ENCODE data around the gene SLC7A1. TPM values are rescaled to one million over a fixed set of nuclear protein-coding genes. Genes with fewer than 3 reads are reported as not detected.

SLC7A1 gene
- polyA plus RNA-seq, 4 donors: 3.2 to 34.6 (median 7.5) TPM

- Histone ChIP-seq H3K27me3 (ENCODE audit: control insufficient read depth in 3 of 3, insufficient read depth in 3 of 3, low read length in 3 of 3) (no peaks in the 10 kb centered on the region), H3K36me3 (ENCODE audit: control insufficient read depth in 3 of 3, insufficient read depth in 2 of 3, low read depth in 1 of 3, low read length in 3 of 3) (peaks cover 2 to 68% (median 5%) of the 10 kb centered on the region in 3 donors), H3K27ac (ENCODE audit: low read depth in 1 of 3, low read length in 2 of 3) (no peak overlapping the region), H3K4me1 (ENCODE audit: control insufficient read depth in 3 of 3, insufficient read depth in 2 of 3, low read depth in 1 of 3, low read length in 2 of 3) (no peaks in the 10 kb centered on the region), H3K4me3 (ENCODE audit: low read depth in 1 of 3, low read length in 3 of 3) (no peak overlapping the region), H3K9me3 (ENCODE audit: control insufficient read depth in 2 of 2, insufficient read depth in 1 of 2, low read depth in 1 of 2, low read length in 1 of 2) (no peaks in the 10 kb centered on the region)
- 91 to 94% (median 94%) methylated on average over 16 of the region's 16 CpGs for WGBS, 3 donors
- DNase-seq (no peak), FAIRE-seq (no peak)
Observed at GRCh38 chr13:29522044-29522685, 73.3 kb downstream of the SLC7A1 start.

GRCh38 chr13:29521336-29521735 lies 74.2 kb downstream of the SLC7A1 start:
- Histone ChIP-seq H3K4me3 (ENCODE audit: low read depth in 1 of 3, low read length in 3 of 3) (no peak overlapping the region), H3K36me3 (ENCODE audit: control insufficient read depth in 3 of 3, insufficient read depth in 2 of 3, low read depth in 1 of 3, low read length in 3 of 3) (peaks cover 2 to 70% (median 5%) of the 10 kb centered on the region in 3 donors), H3K27me3 (ENCODE audit: control insufficient read depth in 3 of 3, insufficient read depth in 3 of 3, low read length in 3 of 3) (no peaks in the 10 kb centered on the region), H3K9me3 (ENCODE audit: control insufficient read depth in 2 of 2, insufficient read depth in 1 of 2, low read depth in 1 of 2, low read length in 1 of 2) (no peaks in the 10 kb centered on the region), H3K4me1 (ENCODE audit: control insufficient read depth in 3 of 3, insufficient read depth in 2 of 3, low read depth in 1 of 3, low read length in 2 of 3) (no peaks in the 10 kb centered on the region), H3K27ac (ENCODE audit: low read depth in 1 of 3, low read length in 2 of 3) (no peak overlapping the region)
- no peak for DNase-seq
- 96 to 97% (median 96%) methylated on average over 14 of the region's 14 CpGs for WGBS, 3 donors
- no peak for FAIRE-seq

GRCh38 chr13:29520671-29521070 lies 74.8 kb downstream of the SLC7A1 start:
- no peak overlapping the region for H3K4me3 ChIP-seq (ENCODE audit: low read depth in 1 of 3, low read length in 3 of 3)
- FAIRE-seq (no peak), DNase-seq (no peak)
- H3K9me3 ChIP-seq (ENCODE audit: control insufficient read depth in 2 of 2, insufficient read depth in 1 of 2, low read depth in 1 of 2, low read length in 1 of 2): no peaks in the 10 kb centered on the region
- WGBS, 3 donors: 83 to 95% (median 94%) methylated on average over 4 of the region's 4 CpGs
- H3K27ac ChIP-seq (ENCODE audit: low read depth in 1 of 3, low read length in 2 of 3): no peak overlapping the region
- peaks cover 2 to 70% (median 5%) of the 10 kb centered on the region in 3 donors for H3K36me3 ChIP-seq (ENCODE audit: control insufficient read depth in 3 of 3, insufficient read depth in 2 of 3, low read depth in 1 of 3, low read length in 3 of 3)
- H3K4me1 ChIP-seq (ENCODE audit: control insufficient read depth in 3 of 3, insufficient read depth in 2 of 3, low read depth in 1 of 3, low read length in 2 of 3): no peaks in the 10 kb centered on the region
- no peaks in the 10 kb centered on the region for H3K27me3 ChIP-seq (ENCODE audit: control insufficient read depth in 3 of 3, insufficient read depth in 3 of 3, low read length in 3 of 3)

DNA sequence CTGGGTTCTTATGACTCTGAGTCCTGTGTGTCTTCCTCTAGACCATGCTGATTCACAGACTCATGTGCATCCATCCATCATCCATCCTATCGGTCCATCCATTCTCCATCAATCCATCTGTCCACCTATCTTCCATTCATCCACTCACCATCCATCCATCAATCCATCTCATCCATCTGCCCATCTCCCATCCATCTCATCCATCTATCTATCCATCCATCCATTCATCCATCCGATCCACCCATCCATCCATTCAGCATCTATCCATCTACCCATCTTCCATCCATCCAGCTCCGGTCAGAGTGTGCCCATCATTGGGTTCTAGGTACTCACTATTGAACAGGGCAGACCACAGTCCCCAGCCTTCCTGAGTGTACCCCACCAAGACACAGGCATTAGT lies 75.6 kb downstream of the SLC7A1 start:
- no peaks in the 10 kb centered on the region for H3K9me3 ChIP-seq (ENCODE audit: control insufficient read depth in 2 of 2, insufficient read depth in 1 of 2, low read depth in 1 of 2, low read length in 1 of 2)
- no peaks in the 10 kb centered on the region for H3K27me3 ChIP-seq (ENCODE audit: control insufficient read depth in 3 of 3, insufficient read depth in 3 of 3, low read length in 3 of 3)
- H3K27ac ChIP-seq (ENCODE audit: low read depth in 1 of 3, low read length in 2 of 3): no peak overlapping the region
- FAIRE-seq (no peak), DNase-seq (no peak)
- 96 to 99% (median 98%) methylated on average over 3 of the region's 3 CpGs for WGBS, 3 donors
- no peak overlapping the region for H3K4me3 ChIP-seq (ENCODE audit: low read depth in 1 of 3, low read length in 3 of 3)
- H3K36me3 ChIP-seq (ENCODE audit: control insufficient read depth in 3 of 3, insufficient read depth in 2 of 3, low read depth in 1 of 3, low read length in 3 of 3): peaks cover 2 to 73% (median 5%) of the 10 kb centered on the region in 3 donors
- no peaks in the 10 kb centered on the region for H3K4me1 ChIP-seq (ENCODE audit: control insufficient read depth in 3 of 3, insufficient read depth in 2 of 3, low read depth in 1 of 3, low read length in 2 of 3)

GRCh38 chr13:29516880-29517279 lies 78.6 kb downstream of the SLC7A1 start:
- DNase-seq (no peak), FAIRE-seq (no peak)
- WGBS, 3 donors: 95 to 97% (median 96%) methylated on average over 12 of the region's 12 CpGs
- H3K9me3 ChIP-seq (ENCODE audit: control insufficient read depth in 2 of 2, insufficient read depth in 1 of 2, low read depth in 1 of 2, low read length in 1 of 2): no peaks in the 10 kb centered on the region
- no peaks in the 10 kb centered on the region for H3K27me3 ChIP-seq (ENCODE audit: control insufficient read depth in 3 of 3, insufficient read depth in 3 of 3, low read length in 3 of 3)
- H3K36me3 ChIP-seq (ENCODE audit: control insufficient read depth in 3 of 3, insufficient read depth in 2 of 3, low read depth in 1 of 3, low read length in 3 of 3): peaks cover 2 to 74% (median 2%) of the 10 kb centered on the region in 3 donors
- no peak overlapping the region for H3K27ac ChIP-seq (ENCODE audit: low read depth in 1 of 3, low read length in 2 of 3)
- no peak overlapping the region for H3K4me3 ChIP-seq (ENCODE audit: low read depth in 1 of 3, low read length in 3 of 3)
- no peaks in the 10 kb centered on the region for H3K4me1 ChIP-seq (ENCODE audit: control insufficient read depth in 3 of 3, insufficient read depth in 2 of 3, low read depth in 1 of 3, low read length in 2 of 3)

DNA sequence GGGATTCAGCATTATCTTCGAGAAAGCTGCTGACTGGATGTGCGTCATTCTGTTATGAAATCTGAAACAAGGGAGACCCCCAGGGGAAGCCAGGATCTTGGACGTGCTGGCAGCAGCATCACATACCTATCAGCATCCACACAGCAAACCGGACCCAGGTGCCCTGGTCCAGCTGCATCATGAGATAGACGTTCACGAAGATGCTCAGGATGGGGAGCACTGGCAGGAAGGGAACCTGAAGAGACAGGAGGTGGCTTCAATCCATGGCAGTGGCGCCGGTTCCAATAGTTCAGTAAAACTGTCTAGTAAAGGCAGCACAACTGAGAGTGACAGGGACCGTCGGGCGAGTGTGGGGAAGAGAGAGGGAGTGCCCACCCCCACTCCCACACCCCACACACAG lies 79.5 kb downstream of the SLC7A1 start:
- Histone ChIP-seq H3K36me3 (ENCODE audit: control insufficient read depth in 3 of 3, insufficient read depth in 2 of 3, low read depth in 1 of 3, low read length in 3 of 3) (peaks cover 2 to 69% (median 2%) of the 10 kb centered on the region in 3 donors), H3K4me3 (ENCODE audit: low read depth in 1 of 3, low read length in 3 of 3) (no peak overlapping the region), H3K27me3 (ENCODE audit: control insufficient read depth in 3 of 3, insufficient read depth in 3 of 3, low read length in 3 of 3) (no peaks in the 10 kb centered on the region), H3K4me1 (ENCODE audit: control insufficient read depth in 3 of 3, insufficient read depth in 2 of 3, low read depth in 1 of 3, low read length in 2 of 3) (no peaks in the 10 kb centered on the region), H3K27ac (ENCODE audit: low read depth in 1 of 3, low read length in 2 of 3) (no peak overlapping the region), H3K9me3 (ENCODE audit: control insufficient read depth in 2 of 2, insufficient read depth in 1 of 2, low read depth in 1 of 2, low read length in 1 of 2) (no peaks in the 10 kb centered on the region)
- DNase-seq (no peak), FAIRE-seq (no peak)
- 95 to 96% (median 96%) methylated on average over 9 to 11 of the region's 11 CpGs for WGBS, 3 donors

DNA sequence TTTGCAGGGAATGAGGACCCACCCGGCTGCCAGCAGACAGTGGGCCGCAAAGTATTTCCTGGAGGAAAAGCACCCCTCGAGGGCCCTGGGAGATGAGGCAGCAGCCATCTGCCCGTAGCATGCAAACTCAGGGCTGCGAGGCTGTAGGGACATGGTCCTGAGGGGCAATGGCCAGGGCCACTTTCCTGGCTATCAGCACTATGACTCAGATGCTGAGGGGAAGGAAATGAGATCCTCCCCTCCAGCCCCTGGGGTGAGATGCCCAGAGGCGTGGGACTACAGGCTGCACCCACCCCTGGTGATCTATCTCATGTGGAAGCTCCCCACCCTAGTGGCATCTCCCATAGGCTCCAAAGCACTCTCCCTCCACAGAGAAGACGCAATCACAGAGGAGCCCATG lies 80.1 kb downstream of the SLC7A1 start:
- Histone ChIP-seq H3K4me3 (ENCODE audit: low read depth in 1 of 3, low read length in 3 of 3) (no peak overlapping the region), H3K36me3 (ENCODE audit: control insufficient read depth in 3 of 3, insufficient read depth in 2 of 3, low read depth in 1 of 3, low read length in 3 of 3) (peaks cover 2 to 76% (median 2%) of the 10 kb centered on the region in 3 donors), H3K9me3 (ENCODE audit: control insufficient read depth in 2 of 2, insufficient read depth in 1 of 2, low read depth in 1 of 2, low read length in 1 of 2) (no peaks in the 10 kb centered on the region), H3K27ac (ENCODE audit: low read depth in 1 of 3, low read length in 2 of 3) (no peak overlapping the region), H3K27me3 (ENCODE audit: control insufficient read depth in 3 of 3, insufficient read depth in 3 of 3, low read length in 3 of 3) (no peaks in the 10 kb centered on the region), H3K4me1 (ENCODE audit: control insufficient read depth in 3 of 3, insufficient read depth in 2 of 3, low read depth in 1 of 3, low read length in 2 of 3) (no peaks in the 10 kb centered on the region)
- DNase-seq (no peak), FAIRE-seq (no peak)
- 90 to 94% (median 91%) methylated on average over 7 of the region's 7 CpGs for WGBS, 3 donors

- H3K4me3 ChIP-seq (ENCODE audit: low read depth in 1 of 3, low read length in 3 of 3): no peak overlapping the region
- peaks cover 2 to 75% (median 2%) of the 10 kb centered on the region in 3 donors for H3K36me3 ChIP-seq (ENCODE audit: control insufficient read depth in 3 of 3, insufficient read depth in 2 of 3, low read depth in 1 of 3, low read length in 3 of 3)
- no peaks in the 10 kb centered on the region for H3K27me3 ChIP-seq (ENCODE audit: control insufficient read depth in 3 of 3, insufficient read depth in 3 of 3, low read length in 3 of 3)
- FAIRE-seq (no peak), DNase-seq (no peak)
- H3K9me3 ChIP-seq (ENCODE audit: control insufficient read depth in 2 of 2, insufficient read depth in 1 of 2, low read depth in 1 of 2, low read length in 1 of 2): no peaks in the 10 kb centered on the region
- H3K4me1 ChIP-seq (ENCODE audit: control insufficient read depth in 3 of 3, insufficient read depth in 2 of 3, low read depth in 1 of 3, low read length in 2 of 3): no peaks in the 10 kb centered on the region
- 82 to 85% (median 83%) methylated on average over 13 of the region's 13 CpGs for WGBS, 3 donors
- no peak overlapping the region for H3K27ac ChIP-seq (ENCODE audit: low read depth in 1 of 3, low read length in 2 of 3)
Observed at GRCh38 chr13:29514720-29515310, 80.7 kb downstream of the SLC7A1 start.
